ENCODE measurements around the gene SNX25. TPM values are rescaled to one million over a fixed set of nuclear protein-coding genes. Genes with fewer than 3 reads are reported as not detected.
A peak's percentile ranks its signal among the peaks of the same experiment; 100 is the strongest.

SNX25 gene
- total and polyA plus RNA-seq, 2 of the 13 experiments (the other 11 are each of a cell fraction or from before 2014, with no cell fraction given): 23.4 to 23.5 TPM

DNA sequence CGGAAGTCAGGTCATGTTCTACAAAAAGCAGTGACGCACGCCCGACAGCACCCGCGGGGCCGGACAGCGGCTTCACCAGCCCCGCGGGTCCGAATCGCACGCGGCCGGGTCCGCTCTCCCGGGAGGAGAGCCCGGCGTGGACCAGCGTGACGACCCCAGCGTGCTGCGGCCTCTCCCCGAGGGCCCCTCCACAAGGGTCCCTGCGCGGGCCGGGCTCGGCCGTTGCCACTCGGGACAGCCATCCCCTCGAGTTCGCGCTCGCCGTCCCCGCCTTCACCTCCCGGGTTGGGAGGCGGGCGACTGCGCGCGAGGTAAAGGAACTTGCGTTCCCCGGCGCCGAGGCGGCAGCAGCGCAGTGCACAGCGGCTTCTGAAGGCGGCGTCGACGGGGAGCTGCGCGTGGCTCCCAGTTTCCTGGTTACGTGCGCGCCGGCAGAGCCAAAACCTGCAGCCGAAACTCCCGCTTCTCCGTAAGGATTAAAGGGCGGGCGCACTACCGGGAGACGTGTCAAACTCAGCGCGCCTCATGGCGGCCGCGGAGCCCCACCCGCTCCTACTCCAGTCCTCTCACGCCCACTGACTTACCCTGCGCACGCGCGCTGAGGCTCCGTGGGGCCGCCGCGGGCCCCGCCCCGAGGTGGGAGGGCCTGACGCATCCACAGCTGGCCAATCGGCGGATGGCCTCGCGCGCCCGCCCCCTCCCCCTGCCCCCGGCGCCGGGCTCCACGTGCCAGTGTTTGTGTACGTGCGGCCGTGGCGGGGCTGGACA lies 186.7 kb downstream of the SNX25 start (continued):
- TF ChIP-seq, protein P1, sequence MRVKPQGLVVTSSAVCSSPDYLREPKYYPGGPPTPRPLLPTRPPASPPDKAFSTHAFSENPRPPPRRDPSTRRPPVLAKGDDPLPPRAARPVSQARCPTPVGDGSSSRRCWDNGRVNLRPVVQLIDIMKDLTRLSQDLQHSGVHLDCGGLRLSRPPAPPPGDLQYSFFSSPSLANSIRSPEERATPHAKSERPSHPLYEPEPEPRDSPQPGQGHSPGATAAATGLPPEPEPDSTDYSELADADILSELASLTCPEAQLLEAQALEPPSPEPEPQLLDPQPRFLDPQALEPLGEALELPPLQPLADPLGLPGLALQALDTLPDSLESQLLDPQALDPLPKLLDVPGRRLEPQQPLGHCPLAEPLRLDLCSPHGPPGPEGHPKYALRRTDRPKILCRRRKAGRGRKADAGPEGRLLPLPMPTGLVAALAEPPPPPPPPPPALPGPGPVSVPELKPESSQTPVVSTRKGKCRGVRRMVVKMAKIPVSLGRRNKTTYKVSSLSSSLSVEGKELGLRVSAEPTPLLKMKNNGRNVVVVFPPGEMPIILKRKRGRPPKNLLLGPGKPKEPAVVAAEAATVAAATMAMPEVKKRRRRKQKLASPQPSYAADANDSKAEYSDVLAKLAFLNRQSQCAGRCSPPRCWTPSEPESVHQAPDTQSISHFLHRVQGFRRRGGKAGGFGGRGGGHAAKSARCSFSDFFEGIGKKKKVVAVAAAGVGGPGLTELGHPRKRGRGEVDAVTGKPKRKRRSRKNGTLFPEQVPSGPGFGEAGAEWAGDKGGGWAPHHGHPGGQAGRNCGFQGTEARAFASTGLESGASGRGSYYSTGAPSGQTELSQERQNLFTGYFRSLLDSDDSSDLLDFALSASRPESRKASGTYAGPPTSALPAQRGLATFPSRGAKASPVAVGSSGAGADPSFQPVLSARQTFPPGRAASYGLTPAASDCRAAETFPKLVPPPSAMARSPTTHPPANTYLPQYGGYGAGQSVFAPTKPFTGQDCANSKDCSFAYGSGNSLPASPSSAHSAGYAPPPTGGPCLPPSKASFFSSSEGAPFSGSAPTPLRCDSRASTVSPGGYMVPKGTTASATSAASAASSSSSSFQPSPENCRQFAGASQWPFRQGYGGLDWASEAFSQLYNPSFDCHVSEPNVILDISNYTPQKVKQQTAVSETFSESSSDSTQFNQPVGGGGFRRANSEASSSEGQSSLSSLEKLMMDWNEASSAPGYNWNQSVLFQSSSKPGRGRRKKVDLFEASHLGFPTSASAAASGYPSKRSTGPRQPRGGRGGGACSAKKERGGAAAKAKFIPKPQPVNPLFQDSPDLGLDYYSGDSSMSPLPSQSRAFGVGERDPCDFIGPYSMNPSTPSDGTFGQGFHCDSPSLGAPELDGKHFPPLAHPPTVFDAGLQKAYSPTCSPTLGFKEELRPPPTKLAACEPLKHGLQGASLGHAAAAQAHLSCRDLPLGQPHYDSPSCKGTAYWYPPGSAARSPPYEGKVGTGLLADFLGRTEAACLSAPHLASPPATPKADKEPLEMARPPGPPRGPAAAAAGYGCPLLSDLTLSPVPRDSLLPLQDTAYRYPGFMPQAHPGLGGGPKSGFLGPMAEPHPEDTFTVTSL (CRISPR knock-in tag; IDR thresholded peaks at IDR 0.05; ENCODE audit: borderline replicate concordance): no peak
- TF ChIP-seq ZNF251 (CRISPR knock-in tag; IDR thresholded peaks at IDR 0.05) (0 out of 2 replicates have a peak, but pooled peaks have one; percentile 48), ZNF572 (CRISPR knock-in tag; IDR thresholded peaks at IDR 0.05) (no peak), ZFP41 (CRISPR knock-in tag; IDR thresholded peaks at IDR 0.05; ENCODE audit: borderline replicate concordance) (peak; percentile 94), ZNF7 (CRISPR knock-in tag; IDR thresholded peaks at IDR 0.05) (peak; percentile 40; the same call in 1 of the 2 replicates), LCORL (IDR thresholded peaks at IDR 0.05) (no peak), LCORL (CRISPR knock-in tag; IDR thresholded peaks at IDR 0.05) (peak; percentile 94), YEATS4 (CRISPR knock-in tag; IDR thresholded peaks at IDR 0.05; ENCODE audit: borderline replicate concordance) (peak; percentile 99), ZSCAN12 (CRISPR knock-in tag; IDR thresholded peaks at IDR 0.05) (peak; percentile 99), TOPORS (CRISPR knock-in tag; IDR thresholded peaks at IDR 0.05) (peak; percentile 92; the same call in 1 of the 2 replicates), ZNF136 (CRISPR knock-in tag; IDR thresholded peaks at IDR 0.05; ENCODE audit: low read depth) (peak; percentile 85), MAFF (IDR thresholded peaks at IDR 0.05; ENCODE audit: low read depth, low read length) (no peak), NR2F2 (IDR thresholded peaks at IDR 0.05; ENCODE audit: borderline replicate concordance, low read depth) (no peak), FOXK2 (IDR thresholded peaks at IDR 0.05) (peak; percentile 94), ZNF335 (CRISPR knock-in tag; IDR thresholded peaks at IDR 0.05) (peak; percentile 49; the same call in 1 of the 2 replicates), NBN (conservative IDR thresholded peaks at IDR 0.05) (no peak), AGO2 (optimal IDR thresholded peaks at IDR 0.05; ENCODE audit: low read depth, low read length) (peak; percentile 97), NKX3-1 (CRISPR knock-in tag; IDR thresholded peaks at IDR 0.05) (peak; percentile 96)
- TF ChIP-seq, protein P2, sequence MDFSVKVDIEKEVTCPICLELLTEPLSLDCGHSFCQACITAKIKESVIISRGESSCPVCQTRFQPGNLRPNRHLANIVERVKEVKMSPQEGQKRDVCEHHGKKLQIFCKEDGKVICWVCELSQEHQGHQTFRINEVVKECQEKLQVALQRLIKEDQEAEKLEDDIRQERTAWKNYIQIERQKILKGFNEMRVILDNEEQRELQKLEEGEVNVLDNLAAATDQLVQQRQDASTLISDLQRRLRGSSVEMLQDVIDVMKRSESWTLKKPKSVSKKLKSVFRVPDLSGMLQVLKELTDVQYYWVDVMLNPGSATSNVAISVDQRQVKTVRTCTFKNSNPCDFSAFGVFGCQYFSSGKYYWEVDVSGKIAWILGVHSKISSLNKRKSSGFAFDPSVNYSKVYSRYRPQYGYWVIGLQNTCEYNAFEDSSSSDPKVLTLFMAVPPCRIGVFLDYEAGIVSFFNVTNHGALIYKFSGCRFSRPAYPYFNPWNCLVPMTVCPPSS (IDR thresholded peaks at IDR 0.05): no peak
- TF ChIP-seq, protein P3, sequence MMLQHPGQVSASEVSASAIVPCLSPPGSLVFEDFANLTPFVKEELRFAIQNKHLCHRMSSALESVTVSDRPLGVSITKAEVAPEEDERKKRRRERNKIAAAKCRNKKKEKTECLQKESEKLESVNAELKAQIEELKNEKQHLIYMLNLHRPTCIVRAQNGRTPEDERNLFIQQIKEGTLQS (CRISPR knock-in tag; IDR thresholded peaks at IDR 0.05): peak; percentile 61
- TF ChIP-seq, protein P4, sequence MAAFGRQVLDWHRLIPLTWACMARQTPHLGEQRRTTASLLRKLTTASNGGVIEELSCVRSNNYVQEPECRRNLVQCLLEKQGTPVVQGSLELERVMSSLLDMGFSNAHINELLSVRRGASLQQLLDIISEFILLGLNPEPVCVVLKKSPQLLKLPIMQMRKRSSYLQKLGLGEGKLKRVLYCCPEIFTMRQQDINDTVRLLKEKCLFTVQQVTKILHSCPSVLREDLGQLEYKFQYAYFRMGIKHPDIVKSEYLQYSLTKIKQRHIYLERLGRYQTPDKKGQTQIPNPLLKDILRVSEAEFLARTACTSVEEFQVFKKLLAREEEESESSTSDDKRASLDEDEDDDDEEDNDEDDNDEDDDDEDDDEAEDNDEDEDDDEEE (CRISPR knock-in tag; IDR thresholded peaks at IDR 0.05): peak; percentile 98
- TF ChIP-seq, protein P5, sequence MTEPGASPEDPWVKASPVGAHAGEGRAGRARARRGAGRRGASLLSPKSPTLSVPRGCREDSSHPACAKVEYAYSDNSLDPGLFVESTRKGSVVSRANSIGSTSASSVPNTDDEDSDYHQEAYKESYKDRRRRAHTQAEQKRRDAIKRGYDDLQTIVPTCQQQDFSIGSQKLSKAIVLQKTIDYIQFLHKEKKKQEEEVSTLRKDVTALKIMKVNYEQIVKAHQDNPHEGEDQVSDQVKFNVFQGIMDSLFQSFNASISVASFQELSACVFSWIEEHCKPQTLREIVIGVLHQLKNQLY (CRISPR knock-in tag; IDR thresholded peaks at IDR 0.05): peak; percentile 10; the same call in 1 of the 2 replicates
